HEK293 (cell line): ENCODE data around the gene PIP5KL1.
A peak's percentile ranks its signal among the peaks of the same experiment; 100 is the strongest.

ENCODE experiments used
- BCL11A ChIP-seq: fragments of 450-650 bp; formaldehyde crosslinking; IDR thresholded peaks from 2 replicates; pipeline ENCODE4 v1.5.1; 2016; ENCODE audit warnings: low read depth, missing biosample characterization, missing genetic modification characterization
- EGR2 ChIP-seq: fragments of 450-650 bp; formaldehyde crosslinking; IDR thresholded peaks from 2 replicates; pipeline ENCODE4 v1.5.1; 2016; ENCODE audit warnings: low read depth, missing biosample characterization, missing genetic modification characterization
- GLI4 ChIP-seq: fragments of 450-650 bp; formaldehyde crosslinking; IDR thresholded peaks from 2 replicates; pipeline ENCODE4 v1.5.1; 2016; ENCODE audit warnings: missing biosample characterization, missing genetic modification characterization
- KLF10 ChIP-seq: fragments of 450-650 bp; IDR thresholded peaks from 2 replicates; pipeline ENCODE4 v1.5.1; 2018; ENCODE audit warnings: missing biosample characterization, mild to moderate bottlenecking, missing genetic modification characterization
- KLF16 ChIP-seq: fragments of 450-650 bp; formaldehyde crosslinking; IDR thresholded peaks from 2 replicates; pipeline ENCODE4 v1.5.1; 2017; ENCODE audit warnings: missing biosample characterization, missing genetic modification characterization
- MYNN ChIP-seq: fragments of 450-650 bp; formaldehyde crosslinking; IDR thresholded peaks from 2 replicates; pipeline ENCODE4 v1.5.1; 2016; ENCODE audit warnings: missing biosample characterization, missing genetic modification characterization, borderline replicate concordance
- PRDM10 ChIP-seq: fragments of 450-650 bp; formaldehyde crosslinking; IDR thresholded peaks from 2 replicates; pipeline ENCODE4 v1.5.1; 2016; ENCODE audit warnings: missing biosample characterization, missing genetic modification characterization
- REST ChIP-seq: fragments of 450-650 bp; formaldehyde crosslinking; IDR thresholded peaks from 2 replicates; pipeline ENCODE4 v1.5.1; 2016; ENCODE audit warnings: missing biosample characterization, missing genetic modification characterization
- SP2 ChIP-seq: fragments of 450-650 bp; formaldehyde crosslinking; IDR thresholded peaks from 2 replicates; pipeline ENCODE4 v1.5.1; 2016; ENCODE audit warnings: missing biosample characterization, missing genetic modification characterization
- ZBTB6 ChIP-seq: fragments of 450-650 bp; formaldehyde crosslinking; IDR thresholded peaks from 2 replicates; pipeline ENCODE4 v1.5.1; 2017; ENCODE audit warnings: missing biosample characterization, missing genetic modification characterization
- ZEB2 ChIP-seq: fragments of 450-650 bp; formaldehyde crosslinking; IDR thresholded peaks from 2 replicates; pipeline ENCODE4 v1.5.1; 2016; ENCODE audit warnings: missing biosample characterization, missing genetic modification characterization
- ZFHX2 ChIP-seq: fragments of 450-650 bp; formaldehyde crosslinking; conservative IDR thresholded peaks from 2 replicates; pipeline ENCODE4 v1.5.1; 2016; ENCODE audit warnings: missing biosample characterization, missing genetic modification characterization
- ZFP41 ChIP-seq: fragments of 450-650 bp; formaldehyde crosslinking; IDR thresholded peaks from 2 replicates; pipeline ENCODE4 v1.5.1; 2016; ENCODE audit warnings: missing biosample characterization, missing genetic modification characterization, borderline replicate concordance
- ZNF146 ChIP-seq: fragments of 450-650 bp; formaldehyde crosslinking; IDR thresholded peaks from 2 replicates; pipeline ENCODE4 v1.5.1; 2016; ENCODE audit warnings: missing biosample characterization, missing genetic modification characterization
- ZNF169 ChIP-seq: fragments of 450-650 bp; formaldehyde crosslinking; IDR thresholded peaks from 2 replicates; pipeline ENCODE4 v1.5.1; 2016; ENCODE audit warnings: missing biosample characterization, missing genetic modification characterization
- ZNF214 ChIP-seq: fragments of 450-650 bp; formaldehyde crosslinking; IDR thresholded peaks from 2 replicates; pipeline ENCODE4 v1.5.1; 2017; ENCODE audit warnings: missing biosample characterization, mild to moderate bottlenecking, missing genetic modification characterization, borderline replicate concordance
- ZNF23 ChIP-seq: fragments of 450-650 bp; formaldehyde crosslinking; IDR thresholded peaks from 2 replicates; pipeline ENCODE4 v1.5.1; 2016; ENCODE audit warnings: missing biosample characterization, missing genetic modification characterization, borderline replicate concordance
- ZNF350 ChIP-seq: fragments of 450-650 bp; formaldehyde crosslinking; IDR thresholded peaks from 2 replicates; pipeline ENCODE4 v1.5.0; 2017; ENCODE audit warnings: missing biosample characterization, mild to moderate bottlenecking, missing genetic modification characterization
- ZNF37A ChIP-seq: fragments of 450-650 bp; IDR thresholded peaks from 2 replicates; pipeline ENCODE4 v1.5.1; 2018; ENCODE audit warnings: missing biosample characterization, missing genetic modification characterization
- ZNF501 ChIP-seq: fragments of 450-650 bp; formaldehyde crosslinking; IDR thresholded peaks from 2 replicates; pipeline ENCODE4 v1.5.1; 2016; ENCODE audit warnings: missing biosample characterization, missing genetic modification characterization
- ZNF530 ChIP-seq: fragments of 450-650 bp; formaldehyde crosslinking; IDR thresholded peaks from 2 replicates; pipeline ENCODE4 v1.5.1; 2016; ENCODE audit warnings: low read depth, missing biosample characterization, missing genetic modification characterization
- ZNF645 ChIP-seq: fragments of 450-650 bp; formaldehyde crosslinking; IDR thresholded peaks from 2 replicates; pipeline ENCODE4; 2016; ENCODE audit warnings: missing biosample characterization, missing genetic modification characterization
- ZNF692 ChIP-seq: fragments of 450-650 bp; formaldehyde crosslinking; IDR thresholded peaks from 2 replicates; pipeline ENCODE4 v1.5.1; 2016; ENCODE audit warnings: missing biosample characterization, missing genetic modification characterization
- ZNF747 ChIP-seq: fragments of 450-650 bp; formaldehyde crosslinking; IDR thresholded peaks from 2 replicates; pipeline ENCODE4 v1.5.1; 2016; ENCODE audit warnings: missing biosample characterization, missing genetic modification characterization
- ZNF792 ChIP-seq: fragments of 450-650 bp; formaldehyde crosslinking; IDR thresholded peaks from 2 replicates; pipeline ENCODE4 v1.5.1; 2016; ENCODE audit warnings: missing biosample characterization, missing genetic modification characterization
- ZSCAN18 ChIP-seq: fragments of 450-650 bp; formaldehyde crosslinking; IDR thresholded peaks from 2 replicates; pipeline ENCODE4 v1.5.1; 2016; ENCODE audit warnings: missing biosample characterization, missing genetic modification characterization
- ZSCAN4 ChIP-seq: fragments of 450-650 bp; formaldehyde crosslinking; IDR thresholded peaks from 2 replicates; pipeline ENCODE4 v1.5.1; 2017; ENCODE audit warnings: missing biosample characterization, missing genetic modification characterization

Gene PIP5KL1

GRCh38 chr9:127919253-127919815 is 11.2 kb downstream of the PIP5KL1 start (continued):
- TF ChIP-seq KLF16 (tag by site-specific recombination) (no peak), ZEB2 (peak; percentile 71; the same call in 1 of the 2 replicates), ZNF692 (tag by site-specific recombination) (peak; percentile 53), ZNF501 (tag by site-specific recombination) (no peak), ZFHX2 (tag by site-specific recombination) (peak; percentile 30; the same call in 1 of the 2 replicates), SP2 (tag by site-specific recombination) (peak; percentile 49), ZNF146 (no peak), ZBTB6 (tag by site-specific recombination) (0 out of 2 replicates have a peak, but pooled peaks have one; percentile 26), ZNF350 (no peak), ZNF530 (tag by site-specific recombination) (no peak), KLF10 (peak; percentile 31; the same call in 1 of the 2 replicates), ZNF37A (tag by site-specific recombination) (no peak), ZSCAN4 (tag by site-specific recombination) (no peak), ZNF747 (no peak), ZFP41 (no peak), ZSCAN18 (tag by site-specific recombination) (no peak), ZNF214 (no peak), MYNN (no peak), ZNF23 (tag by site-specific recombination) (no peak), ZNF792 (tag by site-specific recombination) (no peak), EGR2 (0 out of 2 replicates have a peak, but pooled peaks have one; percentile 19), GLI4 (tag by site-specific recombination) (no peak), ZNF645 (tag by site-specific recombination) (no peak), REST (no peak), PRDM10 (tag by site-specific recombination) (peak; percentile 21; the same call in 1 of the 2 replicates), BCL11A (tag by site-specific recombination) (no peak), ZNF169 (no peak)
